Inflammatory macrophage treated with lipopolysaccharide for 4 hours (primary cell): Measurements from ENCODE around the gene PHAX.
A peak's percentile ranks its signal among the peaks of the same experiment; 100 is the strongest.
"Not testable (repeated sequence)": the region's sequence is repeated elsewhere in the genome, so short reads cannot be mapped to it uniquely, and the experiment has no call there.

Source experiments
- DNase-seq: peaks from one replicate; pipeline ENCODE4 v3.0.0-alpha.2; 2020

Gene PHAX

DNA sequence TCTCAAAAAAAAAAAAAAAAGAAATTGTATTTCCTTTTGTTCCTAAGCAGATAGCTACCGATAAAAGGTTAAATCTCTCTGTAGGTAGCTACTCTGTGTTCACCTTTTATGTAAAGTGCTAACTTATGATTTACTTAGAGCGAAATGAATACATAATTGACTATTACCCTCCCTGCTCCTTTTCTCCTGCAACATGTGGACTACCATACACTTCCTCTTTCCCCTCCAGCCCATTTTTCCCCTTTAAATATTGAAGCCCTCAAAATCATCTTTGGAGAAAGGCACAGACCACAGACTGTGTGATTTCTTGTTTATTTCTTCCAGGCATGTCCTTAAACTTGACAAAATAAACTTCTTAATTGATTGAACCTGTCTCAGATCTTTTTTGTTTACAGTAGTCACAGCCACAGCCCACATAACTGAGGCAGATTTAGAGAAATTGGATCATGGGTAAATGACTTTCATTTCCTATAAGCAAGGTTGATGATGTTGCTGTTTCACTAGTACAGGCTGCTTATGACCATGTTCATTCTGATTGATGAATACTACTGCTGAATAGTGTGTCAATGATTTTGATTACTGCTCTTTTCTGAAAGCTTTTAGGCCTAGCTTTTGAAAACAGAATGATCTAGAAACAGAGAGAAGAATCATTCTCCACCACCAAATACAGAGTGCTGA lies 59.2 kb downstream of the PHAX start:
- DNase-seq: peak; percentile 70

DNA sequence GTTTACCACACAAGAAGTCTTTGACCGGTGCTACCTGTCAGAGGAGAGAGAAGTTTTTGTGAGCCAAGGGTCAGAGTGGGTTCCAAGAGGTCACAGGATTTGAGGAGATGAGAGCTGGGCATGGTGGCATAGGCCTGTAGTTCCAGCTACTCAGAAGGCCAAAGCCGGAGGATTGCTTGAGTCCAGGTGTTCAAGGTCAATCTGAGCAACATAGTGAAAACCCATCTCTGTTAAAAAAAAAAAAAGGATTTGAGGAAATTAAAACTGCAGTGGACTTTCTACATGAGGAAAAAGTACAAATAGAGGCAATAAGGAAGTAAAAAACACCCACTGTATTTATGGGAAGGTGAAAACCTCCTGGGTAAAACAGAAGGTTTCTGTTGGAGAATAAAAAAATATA lies 63.8 kb downstream of the PHAX start:
- no peak for DNase-seq

DNA sequence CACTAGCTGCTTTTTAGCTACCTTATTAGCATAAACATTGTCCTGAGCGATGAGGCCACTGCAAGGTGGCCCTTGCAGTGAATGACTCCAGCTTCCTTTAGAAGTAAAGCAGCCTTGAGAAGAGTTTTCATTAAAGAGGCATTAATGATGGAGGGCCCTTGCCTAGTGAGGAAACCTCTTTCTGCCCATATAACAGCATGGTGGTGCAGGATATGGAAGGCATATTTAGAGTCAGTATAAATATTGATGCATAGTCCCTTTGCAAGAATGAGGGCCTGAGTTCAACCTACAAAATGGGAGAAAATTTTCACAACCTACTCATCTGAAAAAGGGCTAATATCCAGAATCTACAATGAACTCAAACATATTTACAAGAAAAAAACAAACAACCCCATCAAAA lies 69.4 kb downstream of the PHAX start:
- not testable (repeated sequence) for DNase-seq

DNA sequence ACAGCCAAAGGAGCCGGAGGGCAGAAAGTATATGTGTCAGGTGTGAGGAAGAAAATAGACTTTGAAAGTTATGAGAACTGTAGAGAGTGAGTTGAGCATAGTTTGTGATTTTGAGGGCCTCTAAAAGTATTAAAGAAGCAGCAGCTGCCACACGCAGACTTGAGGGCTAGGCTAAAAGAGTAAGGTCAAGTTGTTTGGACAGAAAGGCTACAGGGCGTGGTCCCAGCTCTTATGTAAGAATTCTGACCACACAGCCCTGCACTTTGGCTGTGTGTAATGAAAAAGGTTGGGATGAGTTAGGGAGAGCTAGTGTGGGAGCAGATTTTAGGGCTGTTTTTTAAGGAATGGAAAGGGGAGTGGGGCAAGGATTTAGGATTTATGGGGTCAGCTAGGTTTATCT lies 70.9 kb downstream of the PHAX start:
- DNase-seq: peak; percentile 51

DNA sequence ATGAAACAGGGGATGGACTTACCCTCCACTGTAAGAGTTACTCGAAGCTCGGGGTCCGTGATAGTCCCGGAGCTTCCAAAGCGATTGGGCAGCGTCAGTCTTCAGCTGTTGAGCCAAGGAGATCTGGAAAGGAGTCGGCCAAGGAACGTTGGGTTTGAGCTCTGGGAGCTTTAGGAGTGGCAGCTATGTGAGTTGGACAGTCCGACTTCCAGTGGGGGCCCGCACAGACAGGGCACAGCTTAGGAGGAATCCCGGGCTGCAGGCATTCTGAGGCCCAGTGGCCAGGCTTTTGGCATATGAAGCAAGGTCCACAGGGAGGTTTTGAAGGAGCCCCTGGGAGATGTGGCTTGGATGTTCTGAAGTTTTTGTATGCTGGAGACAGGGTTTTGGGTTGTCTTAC lies 72.7 kb downstream of the PHAX start:
- no peak for DNase-seq

DNA sequence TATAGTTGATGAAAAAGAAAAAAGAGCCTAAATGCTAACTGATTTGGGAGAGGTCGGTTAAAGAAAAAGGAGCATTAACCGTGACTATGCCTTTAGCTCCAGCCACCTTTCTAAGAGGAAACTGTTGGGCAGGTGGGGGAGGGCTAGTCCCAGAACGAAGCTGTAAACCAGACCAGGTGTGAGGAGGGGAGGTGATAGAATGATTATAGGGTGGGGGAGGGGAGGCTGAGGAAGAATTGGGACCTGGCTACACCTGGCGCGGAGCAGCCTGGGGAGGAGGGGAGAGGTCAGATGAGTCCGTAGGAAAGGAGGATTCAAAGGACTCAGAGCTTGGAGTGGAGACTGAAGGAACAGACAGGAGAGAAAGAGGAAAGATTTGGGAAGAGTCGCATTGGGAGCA lies 73.4 kb downstream of the PHAX start:
- no peak for DNase-seq

DNA sequence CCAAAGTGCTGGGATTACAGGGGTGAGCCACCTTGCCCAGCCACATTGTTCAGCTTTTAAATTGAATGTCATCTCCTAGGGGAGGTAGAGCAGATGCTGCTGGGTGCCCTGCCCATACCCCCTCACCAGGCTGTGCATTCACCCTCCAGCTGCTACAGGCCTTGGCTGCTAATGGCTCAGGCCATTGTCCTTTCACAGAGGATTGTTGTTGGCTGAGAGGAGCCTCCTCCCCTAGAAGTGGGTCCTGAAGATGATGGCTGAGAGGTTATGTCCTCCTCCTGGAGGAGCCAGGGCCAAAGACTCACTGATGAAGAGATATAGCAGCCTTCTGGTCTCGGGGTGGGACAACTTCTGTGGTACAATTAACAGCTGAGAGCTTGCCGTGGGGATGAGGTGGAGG lies 74.6 kb downstream of the PHAX start:
- DNase-seq: no peak

DNA sequence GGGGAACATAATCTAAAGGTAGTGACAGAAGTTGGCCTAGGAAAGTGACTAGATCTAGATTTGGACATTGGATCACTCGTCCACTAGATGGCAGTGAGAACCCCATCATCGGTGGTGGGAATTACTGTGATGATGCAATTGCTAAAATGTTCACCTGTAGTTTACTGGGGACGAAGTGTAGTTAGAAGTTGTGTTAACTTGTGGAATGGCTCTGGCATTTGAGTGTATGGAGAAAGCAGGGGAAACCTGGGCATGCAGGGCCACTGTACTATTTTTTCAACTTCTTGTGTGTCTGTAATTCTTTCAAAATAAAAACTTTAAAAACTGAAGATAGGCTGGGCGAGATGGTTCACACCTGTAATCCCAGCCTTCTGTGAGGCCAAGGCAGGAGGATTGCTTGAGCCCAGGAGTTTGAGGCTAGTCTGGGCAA lies 75.5 kb downstream of the PHAX start:
- DNase-seq: peak; percentile 61
